Stimulated activated CD4-positive, alpha-beta T cell treated with anti-CD3 and anti-CD28 coated beads, TNF-alpha, amount 100 ng/mL, for 24 hours (primary cell): ENCODE measurements around the gene F2.
"Not testable (repeated sequence)": the region's sequence is repeated elsewhere in the genome, so short reads cannot be mapped to it uniquely, and the experiment has no call there.

ENCODE experiments used
- DNase-seq, 3 experiments: peaks; one replicate each; pipeline ENCODE4 v3.0.0-alpha.2; 2020; ENCODE audit warnings: low read depth in 3 of 3

F2 gene

GRCh38 chr11:46686886-46687795 lies 31.9 kb upstream of the F2 start:
- DNase-seq: no peak

GRCh38 chr11:46690702-46691101 lies 28.3 kb upstream of the F2 start:
- DNase-seq: no peak

GRCh38 chr11:46692450-46692849 lies 26.6 kb upstream of the F2 start:
- no peak for DNase-seq

GRCh38 chr11:46693597-46694012 lies 25.4 kb upstream of the F2 start:
- no peak for DNase-seq

- DNase-seq: no peak
Measured at GRCh38 chr11:46694072-46694471, 24.9 kb upstream of the F2 start.

GRCh38 chr11:46694607-46695006 lies 24.4 kb upstream of the F2 start:
- no peak for DNase-seq

- DNase-seq: no peak
Measured at GRCh38 chr11:46695345-46696211, 23.4 kb upstream of the F2 start.

GRCh38 chr11:46696212-46696558 lies 22.8 kb upstream of the F2 start:
- DNase-seq: no peak

- DNase-seq: no peak
Measured at GRCh38 chr11:46697303-46697702, 21.7 kb upstream of the F2 start.

GRCh38 chr11:46697723-46698122 lies 21.3 kb upstream of the F2 start:
- DNase-seq: no peak

- no peak for DNase-seq
Measured at GRCh38 chr11:46698597-46698996, 20.4 kb upstream of the F2 start.

GRCh38 chr11:46700241-46701077 lies 18.6 kb upstream of the F2 start, which contains the start of the genes ARHGAP1 and ZNF408:
Gene ARHGAP1, minus strand, starts transcription at chr11:46700619. Its CDS starts 4,512 bp downstream, at chr11:46696107.
Gene ZNF408, plus strand, starts transcription at chr11:46701031. Its CDS starts 17 bp downstream, at chr11:46701048.
- peak; percentile 99 to 100 (median 99) for DNase-seq

- no peak for DNase-seq
Measured at GRCh38 chr11:46701078-46701654, 17.8 kb upstream of the F2 start.

GRCh38 chr11:46705070-46705688 lies 13.8 kb upstream of the F2 start:
- DNase-seq: no peak

- no peak for DNase-seq
Measured at GRCh38 chr11:46706886-46707285, 12.1 kb upstream of the F2 start.

- DNase-seq: not testable (repeated sequence)
Measured at GRCh38 chr11:46709351-46709750, 9.7 kb upstream of the F2 start.

- no peak for DNase-seq
Measured at GRCh38 chr11:46710821-46711269, 8.2 kb upstream of the F2 start.

- no peak for DNase-seq
Measured at GRCh38 chr11:46711303-46711702, 7.7 kb upstream of the F2 start.

- no peak for DNase-seq
Measured at GRCh38 chr11:46712874-46713576, 6.0 kb upstream of the F2 start.

GRCh38 chr11:46717825-46718154 lies 1.2 kb upstream of the F2 start:
- not testable (repeated sequence) for DNase-seq
